ENCODE measurements around the gene COL10A1.

DNA sequence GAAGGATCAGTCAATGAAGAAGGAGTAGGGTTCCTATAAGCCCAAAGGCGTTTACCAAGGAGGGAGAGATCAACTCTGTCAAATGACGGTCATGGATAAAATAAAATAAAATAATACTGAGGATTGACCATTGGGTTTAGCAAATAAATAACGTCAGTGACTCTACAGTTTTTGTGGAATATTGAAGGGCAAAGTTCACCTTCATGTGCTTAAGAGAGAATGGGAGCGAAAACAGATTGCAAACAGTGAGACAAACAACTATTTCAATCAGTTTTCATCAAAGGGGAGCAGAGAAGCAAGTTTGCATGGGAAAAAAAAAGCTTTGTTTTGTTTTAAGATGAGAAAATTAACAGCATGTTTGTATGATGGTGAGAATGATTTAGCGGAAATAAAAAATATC is 42.9 kb downstream of the COL10A1 start:
- TF ChIP-seq, protein P1, sequence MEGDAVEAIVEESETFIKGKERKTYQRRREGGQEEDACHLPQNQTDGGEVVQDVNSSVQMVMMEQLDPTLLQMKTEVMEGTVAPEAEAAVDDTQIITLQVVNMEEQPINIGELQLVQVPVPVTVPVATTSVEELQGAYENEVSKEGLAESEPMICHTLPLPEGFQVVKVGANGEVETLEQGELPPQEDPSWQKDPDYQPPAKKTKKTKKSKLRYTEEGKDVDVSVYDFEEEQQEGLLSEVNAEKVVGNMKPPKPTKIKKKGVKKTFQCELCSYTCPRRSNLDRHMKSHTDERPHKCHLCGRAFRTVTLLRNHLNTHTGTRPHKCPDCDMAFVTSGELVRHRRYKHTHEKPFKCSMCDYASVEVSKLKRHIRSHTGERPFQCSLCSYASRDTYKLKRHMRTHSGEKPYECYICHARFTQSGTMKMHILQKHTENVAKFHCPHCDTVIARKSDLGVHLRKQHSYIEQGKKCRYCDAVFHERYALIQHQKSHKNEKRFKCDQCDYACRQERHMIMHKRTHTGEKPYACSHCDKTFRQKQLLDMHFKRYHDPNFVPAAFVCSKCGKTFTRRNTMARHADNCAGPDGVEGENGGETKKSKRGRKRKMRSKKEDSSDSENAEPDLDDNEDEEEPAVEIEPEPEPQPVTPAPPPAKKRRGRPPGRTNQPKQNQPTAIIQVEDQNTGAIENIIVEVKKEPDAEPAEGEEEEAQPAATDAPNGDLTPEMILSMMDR (IDR thresholded peaks at IDR 0.05; ENCODE audit: extremely low read depth in 1 of 2, insufficient read depth in 1 of 2, low read depth in 1 of 2, low read length in 2 of 2), result no peak
- TF ChIP-seq EZH2 (IDR thresholded peaks at IDR 0.05; ENCODE audit: borderline replicate concordance, low read depth, low read length, severe bottlenecking) (no peak), JUN (IDR thresholded peaks at IDR 0.05; ENCODE audit: borderline replicate concordance, insufficient read depth, insufficient read length, low read depth) (no peak), POLR2AphosphoS5 (IDR thresholded peaks at IDR 0.05; ENCODE audit: insufficient read depth, low read depth, low read length) (no peak), POLR2A (IDR thresholded peaks at IDR 0.05; ENCODE audit: low read depth, low read length) (no peak), GATA2 (IDR thresholded peaks at IDR 0.05; ENCODE audit: insufficient read depth, insufficient read length, low read depth, low read length) (no peak), MYC (IDR thresholded peaks at IDR 0.05; ENCODE audit: low read depth, low read length) (no peak)
- TF ChIP-seq, protein P2, sequence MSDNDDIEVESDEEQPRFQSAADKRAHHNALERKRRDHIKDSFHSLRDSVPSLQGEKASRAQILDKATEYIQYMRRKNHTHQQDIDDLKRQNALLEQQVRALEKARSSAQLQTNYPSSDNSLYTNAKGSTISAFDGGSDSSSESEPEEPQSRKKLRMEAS (IDR thresholded peaks at IDR 0.05; ENCODE audit: insufficient read depth, insufficient read length), result no peak

All from endothelial cell of umbilical vein (primary cell).